DND-41 (cell line): ENCODE data around the gene FGF1.

ENCODE experiments used
- ATAC-seq: fragments of 200-7000 bp; cut with Tn5 transposase; 3 replicates; pipeline ENCODE4 v1.9.1; 2021; ENCODE audit warnings: low read depth; ENCODE audit not compliant: insufficient read depth
- DNase-seq: peaks from one replicate; pipeline ENCODE4 v3.0.0-alpha.2; 2020
- H2AFZ ChIP-seq: 2 replicates; pipeline ENCODE4 v1.6.0; 2012; ENCODE audit warnings: low read depth, low read length
- H3K27ac ChIP-seq: 2 replicates; pipeline ENCODE4 v1.5.1; 2012; ENCODE audit warnings: low read length, inconsistent platforms
- H3K27me3 ChIP-seq: fragments of 200-600 bp; sonication (generic); 2 replicates; pipeline ENCODE4 v1.6.0; 2012; ENCODE audit warnings: low read length, mild to moderate bottlenecking, inconsistent platforms; ENCODE audit not compliant: insufficient read depth, poor library complexity
- H3K36me3 ChIP-seq: 2 replicates; pipeline ENCODE4 v1.5.1; 2012; ENCODE audit warnings: low read length, inconsistent platforms; ENCODE audit not compliant: insufficient read depth
- H3K4me1 ChIP-seq: 2 replicates; pipeline ENCODE4 v1.5.1; 2012; ENCODE audit warnings: mild to moderate bottlenecking, low read length; ENCODE audit not compliant: insufficient read depth
- H3K4me2 ChIP-seq: 2 replicates; pipeline ENCODE4 v1.6.0; 2012; ENCODE audit warnings: mild to moderate bottlenecking, moderate library complexity, low read length, inconsistent platforms; ENCODE audit not compliant: insufficient read depth
- H3K4me3 ChIP-seq, 2 experiments: fragments of 200-600 bp in 1 of 2; shearing (Covaris generic) in 1 of 2; 2 replicates each; pipeline ENCODE4 v1.5.1; 2012 to 2016; ENCODE audit warnings: inconsistent platforms in 2 of 2, low read length in 2 of 2, mild to moderate bottlenecking in 2 of 2, low read depth in 1 of 2, moderate library complexity in 1 of 2
- H3K79me2 ChIP-seq: 2 replicates; pipeline ENCODE4 v1.6.0; 2012; ENCODE audit warnings: low read length, inconsistent platforms; ENCODE audit not compliant: insufficient read depth
- H3K9ac ChIP-seq: 2 replicates; pipeline ENCODE4 v1.6.0; 2012; ENCODE audit warnings: low read depth, mild to moderate bottlenecking, inconsistent platforms, low read length, moderate library complexity
- H3K9me3 ChIP-seq: 2 replicates; pipeline ENCODE4 v1.5.1; 2012; ENCODE audit warnings: low read length, moderate library complexity, mild to moderate bottlenecking, inconsistent platforms; ENCODE audit not compliant: insufficient read depth, severe bottlenecking
- H4K20me1 ChIP-seq: 2 replicates; pipeline ENCODE4 v1.6.0; 2012; ENCODE audit warnings: low read length; ENCODE audit not compliant: insufficient read depth
- CTCF ChIP-seq: IDR thresholded peaks from 2 replicates; pipeline ENCODE4 v1.5.1; 2012; ENCODE audit warnings: borderline replicate concordance, low read length, moderate library complexity, mild to moderate bottlenecking; ENCODE audit not compliant: poor library complexity, severe bottlenecking; ENCODE audit errors: extremely low read depth
- EZH2 ChIP-seq: IDR thresholded peaks from 3 replicates; pipeline ENCODE4 v1.6.1; 2012; ENCODE audit warnings: borderline replicate concordance, low read depth, mild to moderate bottlenecking, moderate library complexity, low read length, inconsistent platforms; ENCODE audit not compliant: severe bottlenecking

Gene FGF1

GRCh38 chr5:142590451-142591231, 95.2 kb downstream of the FGF1 start:
- Histone ChIP-seq H3K36me3 (no peaks in the 10 kb centered on the region), H3K79me2 (no peaks in the 10 kb centered on the region), H3K27ac (no peak overlapping the region), H3K4me3 (no peak overlapping the region), H4K20me1 (no peaks in the 10 kb centered on the region), H2AFZ (no peak overlapping the region), H3K9me3 (no peaks in the 10 kb centered on the region), H3K4me1 (peaks cover 15% of the 10 kb centered on the region), H3K4me2 (no peak overlapping the region), H3K9ac (no peak overlapping the region), H3K27me3 (no peaks in the 10 kb centered on the region)
- DNase-seq (no peak), ATAC-seq (no peak)
- TF ChIP-seq CTCF, result no peak
- no peak for TF ChIP-seq EZH2

- H3K36me3 ChIP-seq, result no peaks in the 10 kb centered on the region
- no peak overlapping the region for H2AFZ ChIP-seq
- no peaks in the 10 kb centered on the region for H3K9me3 ChIP-seq
- H3K9ac ChIP-seq, result no peak overlapping the region
- DNase-seq, result no peak
- H3K4me2 ChIP-seq, result no peak overlapping the region
- no peaks in the 10 kb centered on the region for H3K27me3 ChIP-seq
- H3K4me1 ChIP-seq, result peaks cover 15% of the 10 kb centered on the region
- ATAC-seq, result 0 out of 3 replicates have a peak, but pooled peaks have one; percentile 24
- H4K20me1 ChIP-seq, result no peaks in the 10 kb centered on the region
- TF ChIP-seq CTCF (no peak), EZH2 (no peak)
- peak overlapping the region; percentile 56 for H3K27ac ChIP-seq
- no peak overlapping the region for H3K4me3 ChIP-seq
- H3K79me2 ChIP-seq, result no peaks in the 10 kb centered on the region
Measured at GRCh38 chr5:142589720-142590119, 96.2 kb downstream of the FGF1 start.

GRCh38 chr5:142587354-142587965, 98.4 kb downstream of the FGF1 start:
- H4K20me1 ChIP-seq, result no peaks in the 10 kb centered on the region
- no peak overlapping the region for H3K9ac ChIP-seq
- no peak for TF ChIP-seq EZH2
- peak; percentile 65 for TF ChIP-seq CTCF
- no peaks in the 10 kb centered on the region for H3K27me3 ChIP-seq
- peaks cover 15% of the 10 kb centered on the region for H3K4me1 ChIP-seq
- ATAC-seq (no peak), DNase-seq (peak; percentile 42)
- H3K4me2 ChIP-seq, result no peak overlapping the region
- H3K27ac ChIP-seq, result no peak overlapping the region
- no peaks in the 10 kb centered on the region for H3K9me3 ChIP-seq
- H3K36me3 ChIP-seq, result no peaks in the 10 kb centered on the region
- no peaks in the 10 kb centered on the region for H3K79me2 ChIP-seq
- no peak overlapping the region for H3K4me3 ChIP-seq
- no peak overlapping the region for H2AFZ ChIP-seq
